MCF 10A (cell line): ENCODE measurements around the gene LYSMD4. TPM values are rescaled to one million over a fixed set of nuclear protein-coding genes. Genes with fewer than 3 reads are reported as not detected.
A peak's percentile ranks its signal among the peaks of the same experiment; 100 is the strongest.

ENCODE experiments used
- BruUV-seq: library from RNA; stranded (reverse); fragments of 400-500 nt; replicated peaks from 2 replicates; lab custom pipeline; 2021; lab: Mats Ljungman, UMichigan
- CTCF ChIA-PET: fragments of 300-600 bp; sonication (Branson Sonifier 250); formaldehyde crosslinking; extraction: SDS; loops from one replicate; lab custom pipeline; 2021; ENCODE audit warnings: antibody characterized with exemption, inconsistent platforms; lab: Yijun Ruan, JAX
- POLR2A ChIA-PET: fragments of 300-600, 350-650 bp; sonication (Branson Sonifier 250); formaldehyde crosslinking; extraction: SDS; loops from one replicate; lab custom pipeline; 2020; ENCODE audit warnings: antibody characterized with exemption, inconsistent platforms; lab: Yijun Ruan, JAX
- DNase-seq: peaks from one replicate; pipeline ENCODE4 v3.0.0-alpha.2; 2018; ENCODE audit not compliant: unreplicated experiment
- H3K27ac Mint-ChIP-seq: one replicate; pipeline ENCODE4 v1.8.0; 2022; ENCODE audit warnings: mild to moderate bottlenecking, low read depth, mixed read lengths; ENCODE audit not compliant: unreplicated experiment
- H3K27me3 Mint-ChIP-seq: one replicate; pipeline ENCODE4 v1.8.0; 2022; ENCODE audit warnings: mixed read lengths; ENCODE audit not compliant: insufficient read depth, unreplicated experiment
- H3K36me3 Mint-ChIP-seq: one replicate; pipeline ENCODE4 v1.8.0; 2022; ENCODE audit warnings: mild to moderate bottlenecking, moderate library complexity, mixed read lengths; ENCODE audit not compliant: insufficient read depth, unreplicated experiment
- H3K4me1 Mint-ChIP-seq: one replicate; pipeline ENCODE4 v1.8.0; 2022; ENCODE audit warnings: mixed read lengths; ENCODE audit not compliant: insufficient read depth, unreplicated experiment
- H3K4me3 Mint-ChIP-seq: one replicate; pipeline ENCODE4 v1.8.0; 2022; ENCODE audit warnings: mild to moderate bottlenecking, moderate library complexity, mixed read lengths; ENCODE audit not compliant: unreplicated experiment
- H3K9me3 Mint-ChIP-seq: one replicate; pipeline ENCODE4 v1.8.0; 2022; ENCODE audit warnings: mixed read lengths; ENCODE audit not compliant: unreplicated experiment
- intact Hi-C: fragments of 100-400 bp; cut with micrococcal nuclease; formaldehyde crosslinking; loops from 2 replicates; pipeline ENCODE4 v1.14.1; 2022
- total RNA-seq: library from RNA; stranded (reverse); gene quantifications from 2 replicates; pipeline ENCODE4 v1.2.3, GENCODE V29; 2022
- TF ChIP-seq, protein P1 (sequence below): fragments of 200-600 bp; IDR thresholded peaks from one replicate; pipeline ENCODE4 v1.8.0; 2022; ENCODE audit warnings: antibody characterized with exemption, mild to moderate bottlenecking; ENCODE audit not compliant: unreplicated experiment

The LYSMD4 gene
- total RNA-seq, 1 experiment from 2014 or later = 9.0 TPM

DNA sequence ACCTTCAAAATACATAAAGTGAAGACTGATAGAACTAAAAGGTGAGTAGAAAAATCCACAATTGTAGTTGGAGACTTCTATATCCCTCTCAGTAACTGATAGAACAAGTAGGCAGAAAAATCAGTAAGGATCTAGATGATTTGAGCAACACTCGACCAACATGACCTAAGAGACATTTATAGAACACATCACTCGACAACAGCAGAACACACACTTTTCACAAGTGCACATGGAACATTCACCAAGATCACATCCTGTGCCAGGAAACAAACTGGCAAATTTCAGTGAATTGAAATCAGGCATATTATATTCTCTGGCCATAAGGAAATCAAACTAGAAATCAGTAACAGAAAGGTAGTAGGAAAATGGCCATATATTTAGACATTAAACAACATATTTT, 37.1 kb downstream of the LYSMD4 start:
- no peaks in the 10 kb centered on the region for H3K9me3 Mint-ChIP-seq
- no peak overlapping the region for H3K4me3 Mint-ChIP-seq
- H3K4me1 Mint-ChIP-seq = no peaks in the 10 kb centered on the region
- H3K36me3 Mint-ChIP-seq = peaks cover 60% of the 10 kb centered on the region
- ChIA-PET CTCF (interaction anchor here (0.7 to 1.2 kb wide), 3 partner anchors 8 to 288 kb away, joined by 4 read pairs; no protein-coding TSS in a partner anchor), POLR2A (no interaction called here)
- no peak overlapping the region for H3K27ac Mint-ChIP-seq
- no peaks in the 10 kb centered on the region for H3K27me3 Mint-ChIP-seq
- intact Hi-C loops = no loop called here
- no TSS peak for BruUV-seq
- no peak for DNase-seq
- TF ChIP-seq, protein P1, sequence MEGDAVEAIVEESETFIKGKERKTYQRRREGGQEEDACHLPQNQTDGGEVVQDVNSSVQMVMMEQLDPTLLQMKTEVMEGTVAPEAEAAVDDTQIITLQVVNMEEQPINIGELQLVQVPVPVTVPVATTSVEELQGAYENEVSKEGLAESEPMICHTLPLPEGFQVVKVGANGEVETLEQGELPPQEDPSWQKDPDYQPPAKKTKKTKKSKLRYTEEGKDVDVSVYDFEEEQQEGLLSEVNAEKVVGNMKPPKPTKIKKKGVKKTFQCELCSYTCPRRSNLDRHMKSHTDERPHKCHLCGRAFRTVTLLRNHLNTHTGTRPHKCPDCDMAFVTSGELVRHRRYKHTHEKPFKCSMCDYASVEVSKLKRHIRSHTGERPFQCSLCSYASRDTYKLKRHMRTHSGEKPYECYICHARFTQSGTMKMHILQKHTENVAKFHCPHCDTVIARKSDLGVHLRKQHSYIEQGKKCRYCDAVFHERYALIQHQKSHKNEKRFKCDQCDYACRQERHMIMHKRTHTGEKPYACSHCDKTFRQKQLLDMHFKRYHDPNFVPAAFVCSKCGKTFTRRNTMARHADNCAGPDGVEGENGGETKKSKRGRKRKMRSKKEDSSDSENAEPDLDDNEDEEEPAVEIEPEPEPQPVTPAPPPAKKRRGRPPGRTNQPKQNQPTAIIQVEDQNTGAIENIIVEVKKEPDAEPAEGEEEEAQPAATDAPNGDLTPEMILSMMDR = no peak

DNA sequence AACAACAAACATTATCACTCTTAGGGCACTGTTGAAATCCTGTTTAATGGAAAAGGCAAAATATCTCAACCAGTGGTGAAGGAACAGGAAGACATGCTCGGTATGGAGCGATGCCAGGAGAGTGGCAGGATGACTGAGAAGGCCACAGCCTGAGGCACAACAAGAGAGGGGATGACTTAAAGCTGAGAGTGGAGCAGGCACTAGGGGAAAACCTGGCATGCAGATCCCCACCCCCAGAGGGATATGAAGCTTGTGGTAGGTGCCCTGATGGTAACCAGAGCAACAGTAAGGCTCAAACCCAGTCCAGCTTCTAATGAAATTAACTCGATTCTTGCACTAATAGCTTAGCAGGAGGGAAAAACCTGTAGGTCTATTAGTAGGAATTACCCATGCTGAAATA, 40.4 kb downstream of the LYSMD4 start:
- ChIA-PET POLR2A (interaction anchor here (0.5 to 1.4 kb wide), 2 partner anchors 10 to 420 kb away, joined by 3 to 4 read pairs; no protein-coding TSS in a partner anchor), CTCF (interaction anchor here (0.6 to 1.5 kb wide), 3 partner anchors 8 to 408 kb away, joined by 3 to 9 read pairs (median 3); no protein-coding TSS in a partner anchor)
- Mint-ChIP-seq H3K9me3 (no peaks in the 10 kb centered on the region), H3K4me1 (no peaks in the 10 kb centered on the region), H3K36me3 (peaks cover 68% of the 10 kb centered on the region), H3K27ac (no peak overlapping the region), H3K4me3 (no peak overlapping the region), H3K27me3 (no peaks in the 10 kb centered on the region)
- TF ChIP-seq, protein P1 = no peak
- no TSS peak for BruUV-seq
- intact Hi-C loops = no loop called here
- DNase-seq = peak; percentile 9

DNA sequence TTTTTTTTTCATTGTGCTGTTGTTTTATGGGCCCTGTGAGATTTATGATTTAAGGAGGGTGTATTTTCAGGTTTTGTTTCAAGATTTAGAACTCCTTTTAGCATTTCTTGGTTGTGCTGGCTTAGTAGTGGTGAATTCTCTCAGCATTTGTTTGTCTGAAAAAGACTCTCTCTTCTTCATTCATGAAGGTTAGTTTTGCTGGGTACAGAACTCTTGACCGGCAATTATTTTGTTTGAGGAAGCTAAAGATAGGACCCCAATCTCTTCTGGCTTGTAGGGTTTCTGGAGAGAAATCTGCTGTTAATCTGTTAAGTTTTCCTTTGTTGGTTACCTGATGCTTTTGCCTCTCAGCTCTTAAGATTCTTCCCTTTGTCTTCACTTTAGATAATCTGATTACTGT, 46.9 kb downstream of the LYSMD4 start:
- H3K36me3 Mint-ChIP-seq = peaks cover 24% of the 10 kb centered on the region
- no peak for DNase-seq
- H3K9me3 Mint-ChIP-seq = peaks cover 14% of the 10 kb centered on the region
- no peak overlapping the region for H3K4me3 Mint-ChIP-seq
- ChIA-PET CTCF (interaction anchor here (1.9 kb wide), 1 partner anchor 18 kb away, joined by 5 read pairs; no protein-coding TSS in a partner anchor), POLR2A (interaction anchor here (0.6 to 1.8 kb wide), 3 partner anchors 17 to 46 kb away, joined by 3 to 4 read pairs (median 3); no protein-coding TSS in a partner anchor)
- H3K27ac Mint-ChIP-seq = no peak overlapping the region
- no peaks in the 10 kb centered on the region for H3K27me3 Mint-ChIP-seq
- intact Hi-C loops = no loop called here
- TF ChIP-seq, protein P1 = no peak
- BruUV-seq = no TSS peak
- H3K4me1 Mint-ChIP-seq = peaks cover 3% of the 10 kb centered on the region

DNA sequence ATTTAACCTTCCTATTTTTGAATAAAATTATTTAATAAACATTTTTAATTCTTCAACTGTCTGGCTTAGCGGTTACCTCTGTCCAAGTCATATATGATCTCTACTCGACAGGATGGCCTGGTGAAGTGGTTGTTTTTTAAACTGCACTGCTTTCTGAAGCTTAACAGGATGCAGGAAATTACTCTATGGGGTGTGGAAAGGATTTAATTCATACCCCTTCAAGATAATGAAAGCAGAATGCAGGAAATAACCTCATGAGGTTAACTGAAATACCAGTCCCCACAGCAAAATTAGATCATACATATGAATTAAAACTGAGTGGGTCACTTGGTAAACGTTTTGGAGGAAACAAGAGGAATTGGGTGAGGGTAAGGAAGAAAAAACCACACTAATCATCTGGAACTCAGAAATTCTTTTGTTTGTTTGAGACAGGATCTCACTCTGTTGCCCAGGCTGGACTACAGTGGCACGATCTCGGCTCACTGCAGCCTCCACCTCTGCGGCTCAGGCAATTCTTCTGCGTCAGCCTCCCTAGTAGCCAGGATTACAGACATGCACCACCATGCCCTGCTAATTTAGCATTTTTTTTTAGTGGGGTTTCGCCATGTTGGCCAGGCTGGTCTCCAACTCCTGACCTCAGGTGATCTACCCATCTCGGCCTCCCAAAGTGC, 50.1 kb downstream of the LYSMD4 start:
- TF ChIP-seq, protein P1 = no peak
- intact Hi-C loops = loop anchor here (5.0 kb wide), 1 partner anchor 116 kb away; the partner anchor contains the start of gene MEF2A
- peaks cover 8% of the 10 kb centered on the region for H3K4me1 Mint-ChIP-seq
- H3K27ac Mint-ChIP-seq = no peak overlapping the region
- H3K36me3 Mint-ChIP-seq = peaks cover 27% of the 10 kb centered on the region
- peaks cover 14% of the 10 kb centered on the region for H3K9me3 Mint-ChIP-seq
- H3K4me3 Mint-ChIP-seq = no peak overlapping the region
- ChIA-PET POLR2A (interaction anchor here (0.7 to 1.5 kb wide), 3 partner anchors 9 to 21 kb away, joined by 3 to 5 read pairs (median 4); no protein-coding TSS in a partner anchor), CTCF (interaction anchor here (1.7 kb wide), 1 partner anchor 275 kb away, joined by 6 read pairs; no protein-coding TSS in a partner anchor)
- no TSS peak for BruUV-seq
- no peak for DNase-seq
- H3K27me3 Mint-ChIP-seq = no peaks in the 10 kb centered on the region
